CD4-positive, CD25-positive, alpha-beta regulatory T cell (primary cell): ENCODE data around the gene DCTPP1. TPM values are rescaled to one million over a fixed set of nuclear protein-coding genes. Genes with fewer than 3 reads are reported as not detected.
"Not testable (repeated sequence)": the region's sequence is repeated elsewhere in the genome, so short reads cannot be mapped to it uniquely, and the experiment has no call there.

Experiments used
- ATAC-seq, 2 donors: fragments of 150-1000 bp; cut with Tn5 transposase; one replicate each; pipeline ENCODE4 v1.10.0; 2021; ENCODE audit warnings: low read depth in 2 of 2, moderate number of reproducible peaks in 2 of 2, moderate library complexity in 1 of 2
- DNase-seq, 3 donors: peaks; one replicate each; pipeline versions ENCODE4 v3.0.0 to v3.0.0-alpha.2; 2012 to 2022; ENCODE audit warnings: mixed read lengths in 1 of 3
- H3K27ac ChIP-seq: one replicate; pipeline ENCODE4 v1.7.0; 2013; ENCODE audit warnings: mild to moderate bottlenecking, low read length; ENCODE audit not compliant: insufficient read depth, poor library complexity, severe bottlenecking
- H3K27me3 ChIP-seq: one replicate; pipeline ENCODE4 v1.7.0; 2013; ENCODE audit warnings: low read length; ENCODE audit not compliant: control insufficient read depth, insufficient read depth
- H3K36me3 ChIP-seq: one replicate; pipeline ENCODE4 v1.7.0; 2013; ENCODE audit warnings: mild to moderate bottlenecking, low read length, moderate library complexity; ENCODE audit not compliant: control insufficient read depth, insufficient read depth
- H3K4me1 ChIP-seq: 2 replicates; pipeline ENCODE4 v1.7.0; 2013; ENCODE audit warnings: mild to moderate bottlenecking, low read length; ENCODE audit not compliant: insufficient read depth, control insufficient read depth, poor library complexity, severe bottlenecking
- H3K4me3 ChIP-seq: one replicate; pipeline ENCODE4 v1.7.0; 2013; ENCODE audit warnings: low read depth, mild to moderate bottlenecking, low read length, moderate library complexity
- H3K9me3 ChIP-seq, 2 experiments: 1 replicate in 1 of 2; 2 replicates in 1 of 2; pipeline ENCODE4 v1.7.0; 2013; ENCODE audit warnings: low read length in 2 of 2, mild to moderate bottlenecking in 1 of 2, moderate library complexity in 1 of 2; ENCODE audit not compliant: control insufficient read depth in 2 of 2
- H3K27ac Mint-ChIP-seq, 3 donors: one replicate each; pipeline ENCODE4 v1.8.0; 2020 to 2022; ENCODE audit warnings: mild to moderate bottlenecking in 3 of 3, mixed read lengths in 3 of 3, moderate library complexity in 2 of 3
- H3K27me3 Mint-ChIP-seq: one replicate; pipeline ENCODE4 v1.8.0; 2022; ENCODE audit warnings: mild to moderate bottlenecking, mixed read lengths
- H3K36me3 Mint-ChIP-seq: one replicate; pipeline ENCODE4 v1.8.0; 2020; ENCODE audit warnings: mixed read lengths
- H3K4me1 Mint-ChIP-seq, 4 donors: one replicate each; pipeline ENCODE4 v1.8.0; 2020 to 2022; ENCODE audit warnings: mixed read lengths in 4 of 4, mild to moderate bottlenecking in 1 of 4
- H3K4me3 Mint-ChIP-seq, 4 donors: one replicate each; pipeline ENCODE4 v1.8.0; 2020 to 2022; ENCODE audit warnings: mild to moderate bottlenecking in 4 of 4, mixed read lengths in 4 of 4, moderate library complexity in 3 of 4
- H3K9me3 Mint-ChIP-seq, 7 donors: one replicate each; pipeline ENCODE4 v1.8.0; 2020 to 2022; ENCODE audit warnings: mixed read lengths in 7 of 7, mild to moderate bottlenecking in 3 of 7, moderate library complexity in 2 of 7
- polyA plus RNA-seq, 4 donors: library from polyadenylated mRNA; unstranded; fragments of 300-500 nt; fragmentation: Illumina TruSeq; gene quantifications; one replicate each; pipeline ENCODE4 v1.2.3, GENCODE V29; 2021
- total RNA-seq: library from RNA; stranded (reverse); gene quantifications from one replicate; pipeline ENCODE4 v1.2.3, GENCODE V29; 2022

The DCTPP1 gene
- total and polyA plus RNA-seq, 5 donors from 2014 or later, result 20.1 to 110 (median 102) TPM

DNA sequence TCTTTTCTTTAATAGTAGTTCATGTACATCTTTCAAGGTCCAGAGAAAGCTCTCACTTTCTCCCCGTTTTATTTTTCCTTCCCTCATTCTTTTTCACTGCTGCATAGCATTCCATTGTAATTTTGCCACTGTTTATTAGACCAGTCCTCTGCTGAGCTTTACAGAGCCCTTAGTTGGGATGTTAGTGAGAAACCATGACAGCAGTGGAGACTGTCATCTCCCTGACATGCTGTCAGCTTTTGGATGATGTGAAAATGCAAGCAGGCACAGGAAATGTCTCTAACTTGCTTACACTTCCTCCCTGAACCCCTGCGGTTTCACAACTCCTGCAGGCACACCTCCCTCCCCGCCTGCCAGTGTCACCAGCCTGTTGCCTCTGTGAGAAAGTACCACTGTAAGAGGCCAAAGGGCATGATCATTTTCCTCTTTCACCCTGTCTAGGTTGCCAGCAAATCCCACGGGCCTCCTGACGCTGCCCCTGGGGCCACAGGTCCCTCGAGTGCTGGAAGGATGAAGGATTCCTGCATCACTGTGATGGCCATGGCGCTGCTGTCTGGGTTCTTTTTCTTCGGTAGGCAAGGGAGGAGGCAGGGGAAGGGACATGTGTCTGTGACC lies 42.6 kb upstream of the DCTPP1 start, which contains the start of gene ITGAL:
ITGAL (plus strand) TSS at position 415 of the 615 bp plus-strand sequence; CDS start at position 511, 96 bp downstream.
- Histone ChIP-seq H3K9me3 (no peaks in the 10 kb centered on the region), H3K4me1 (peaks cover 77% of the 10 kb centered on the region), H3K36me3 (peaks cover 16% of the 10 kb centered on the region), H3K27me3 (no peaks in the 10 kb centered on the region), H3K4me3 (peak within 1 kb of the TSS; percentile 89), H3K27ac (peak within 1 kb of the TSS; percentile 87)
- DNase-seq, result peak; percentile 67 to 94 (median 86)
- Mint-ChIP-seq H3K4me3 (peak within 1 kb of the TSS; percentile 89 to 100 (median 98)), H3K27me3 (no peaks in the 10 kb centered on the region), H3K9me3 (no peaks in the 10 kb centered on the region), H3K27ac (peak within 1 kb of the TSS; percentile 93 to 99 (median 96)), H3K36me3 (peaks cover 29% of the 10 kb centered on the region), H3K4me1 (peaks cover 19 to 81% (median 39%) of the 10 kb centered on the region in 4 donors)
- peak; percentile 76 to 80 for ATAC-seq

DNA sequence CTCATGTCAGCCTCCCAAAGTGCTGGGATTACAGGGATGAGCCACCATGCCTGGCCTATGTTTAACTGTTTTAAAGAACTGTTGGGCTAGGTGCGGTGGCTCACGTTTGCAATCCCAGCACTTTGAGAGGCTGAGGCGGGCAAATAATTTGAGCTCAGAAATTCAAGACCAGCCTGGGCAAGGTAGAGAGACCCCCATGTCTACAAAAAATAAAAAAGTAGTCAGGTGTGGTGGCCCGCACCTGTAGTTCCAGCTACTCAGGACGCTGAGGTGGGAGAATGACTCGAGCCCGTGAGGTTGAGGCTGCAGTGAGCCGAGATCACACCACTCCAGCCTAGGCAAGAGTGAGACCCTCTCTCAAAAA lies 40.8 kb upstream of the DCTPP1 start:
- no peak for ATAC-seq
- Mint-ChIP-seq H3K27ac (peak overlapping the region; percentile 55 to 99 (median 96)), H3K4me1 (peaks cover 19 to 76% (median 30%) of the 10 kb centered on the region in 4 donors), H3K27me3 (no peaks in the 10 kb centered on the region), H3K36me3 (peaks cover 21% of the 10 kb centered on the region), H3K9me3 (no peaks in the 10 kb centered on the region), H3K4me3 (peak overlapping the region in 3 of 4 donors; percentile 26 to 80 (median 80))
- H3K9me3 ChIP-seq, result no peaks in the 10 kb centered on the region
- H3K4me1 ChIP-seq, result peaks cover 62% of the 10 kb centered on the region
- H3K36me3 ChIP-seq, result peaks cover 6% of the 10 kb centered on the region
- no peak for DNase-seq
- H3K27me3 ChIP-seq, result no peaks in the 10 kb centered on the region
- peak overlapping the region; percentile 8 for H3K4me3 ChIP-seq
- peak overlapping the region; percentile 87 for H3K27ac ChIP-seq

DNA sequence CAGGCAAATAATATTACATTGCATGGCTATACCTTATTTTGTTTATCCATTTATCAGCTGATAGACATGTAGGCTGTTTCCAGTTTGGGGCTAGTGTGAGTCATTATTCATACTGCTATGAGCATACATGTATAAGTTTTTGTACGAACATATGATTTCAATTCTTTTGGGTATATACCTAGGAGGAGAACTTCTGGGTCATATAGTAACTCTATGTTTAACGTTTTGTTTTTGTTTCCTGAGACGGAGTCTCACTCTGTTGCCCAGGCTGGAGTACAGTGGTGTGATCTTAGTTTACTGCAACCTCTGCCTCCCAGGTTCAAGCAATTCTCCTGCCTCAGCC lies 40.3 kb upstream of the DCTPP1 start:
- Histone ChIP-seq H3K9me3 (no peaks in the 10 kb centered on the region), H3K27ac (peak overlapping the region; percentile 87), H3K27me3 (no peaks in the 10 kb centered on the region), H3K4me3 (no peak overlapping the region), H3K36me3 (peaks cover 1% of the 10 kb centered on the region), H3K4me1 (peaks cover 57% of the 10 kb centered on the region)
- peaks cover 15 to 71% (median 28%) of the 10 kb centered on the region in 4 donors for H3K4me1 Mint-ChIP-seq
- H3K9me3 Mint-ChIP-seq, result no peaks in the 10 kb centered on the region
- H3K27me3 Mint-ChIP-seq, result no peaks in the 10 kb centered on the region
- ATAC-seq (no peak), DNase-seq (peak in 1 of 3 donors; percentile 52)
- peak overlapping the region; percentile 55 to 96 (median 96) for H3K27ac Mint-ChIP-seq
- peak overlapping the region in 3 of 4 donors; percentile 62 to 80 (median 80) for H3K4me3 Mint-ChIP-seq
- peaks cover 17% of the 10 kb centered on the region for H3K36me3 Mint-ChIP-seq

DNA sequence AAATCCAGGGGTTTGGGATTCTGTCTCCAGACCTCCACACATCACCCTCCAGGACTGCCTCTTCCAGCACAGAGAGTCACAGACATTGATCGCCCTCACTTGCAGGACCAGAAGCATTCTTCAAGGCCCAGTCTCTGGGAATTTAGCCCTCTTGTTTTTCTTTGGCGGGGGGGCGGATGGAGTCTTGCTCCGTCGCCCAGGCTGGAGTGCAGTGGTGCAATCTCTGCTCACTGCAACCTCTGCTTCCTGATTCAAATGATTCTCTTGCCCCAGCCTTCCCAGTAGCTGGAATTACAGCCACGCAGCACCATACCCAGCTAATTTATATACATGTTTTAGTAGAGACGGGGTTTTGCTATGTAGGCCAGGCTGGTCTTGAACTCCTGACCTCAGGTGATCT lies 34.2 kb upstream of the DCTPP1 start:
- Histone ChIP-seq H3K4me3 (no peak overlapping the region), H3K27me3 (no peaks in the 10 kb centered on the region), H3K4me1 (peaks cover 5% of the 10 kb centered on the region), H3K9me3 (no peaks in the 10 kb centered on the region), H3K36me3 (no peaks in the 10 kb centered on the region), H3K27ac (no peak overlapping the region)
- Mint-ChIP-seq H3K36me3 (no peaks in the 10 kb centered on the region), H3K4me1 (peaks cover 0 to 23% (median 5%) of the 10 kb centered on the region in 4 donors), H3K27ac (peak overlapping the region in 2 of 3 donors; percentile 45 to 55), H3K27me3 (no peaks in the 10 kb centered on the region), H3K9me3 (no peaks in the 10 kb centered on the region), H3K4me3 (no peak overlapping the region)
- no peak for DNase-seq
- no peak for ATAC-seq

DNA sequence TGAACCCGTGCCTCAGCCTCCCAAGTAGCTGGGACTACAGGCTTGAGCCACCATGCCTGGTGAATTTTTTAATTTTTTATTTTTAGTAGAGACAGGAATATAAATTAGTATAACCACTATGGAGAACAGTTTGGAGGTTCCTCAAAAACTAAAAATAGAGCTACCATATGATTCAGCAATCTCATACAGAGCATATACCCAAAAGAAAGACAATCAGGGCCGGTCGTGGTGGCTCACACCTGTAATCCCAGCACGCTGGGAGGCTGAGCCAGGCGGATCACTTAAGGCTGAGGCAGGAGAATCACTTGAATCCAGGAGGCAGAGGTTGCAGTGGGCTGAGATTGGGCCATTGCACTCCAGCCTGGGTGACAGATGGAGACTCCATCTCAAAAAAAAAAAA lies 31.6 kb upstream of the DCTPP1 start:
- H3K9me3 Mint-ChIP-seq, H3K27ac ChIP-seq: not testable (repeated sequence)

DNA sequence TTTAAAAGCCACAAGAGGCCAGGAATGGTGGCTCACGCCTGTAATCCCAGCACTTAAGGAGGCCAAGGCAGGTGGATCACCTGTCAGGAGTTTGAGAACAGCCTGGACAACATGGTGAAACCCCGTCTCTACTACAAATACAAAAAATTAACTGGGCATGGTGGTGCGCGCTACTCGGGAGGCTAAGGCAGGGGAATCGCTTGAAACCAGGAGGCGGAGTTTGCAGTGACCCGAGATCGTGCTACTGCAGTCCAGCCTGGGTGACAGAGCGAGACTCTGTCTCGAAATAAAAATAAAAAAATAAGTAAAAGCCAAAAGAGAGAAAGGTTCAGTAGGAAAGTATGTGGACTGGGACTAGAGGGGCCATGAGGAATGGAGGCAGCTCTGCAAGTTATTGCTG lies 29.6 kb upstream of the DCTPP1 start:
- H3K27me3 ChIP-seq, result no peaks in the 10 kb centered on the region
- H3K27ac ChIP-seq, result peak overlapping the region; percentile 60
- peaks cover 27% of the 10 kb centered on the region for H3K4me1 ChIP-seq
- H3K4me3 ChIP-seq, result no peak overlapping the region
- H3K4me1 Mint-ChIP-seq, result peaks cover 6 to 41% (median 14%) of the 10 kb centered on the region in 4 donors
- H3K27me3 Mint-ChIP-seq, result no peaks in the 10 kb centered on the region
- H3K36me3 Mint-ChIP-seq, result no peaks in the 10 kb centered on the region
- no peaks in the 10 kb centered on the region for H3K36me3 ChIP-seq
- no peaks in the 10 kb centered on the region for H3K9me3 ChIP-seq
- peak overlapping the region in 1 of 4 donors; percentile 36 for H3K4me3 Mint-ChIP-seq
- H3K9me3 Mint-ChIP-seq, result no peaks in the 10 kb centered on the region
- peak overlapping the region; percentile 84 to 99 (median 90) for H3K27ac Mint-ChIP-seq
- ATAC-seq (no peak), DNase-seq (no peak)

More for the DNA sequence above, 31.6 kb upstream of the DCTPP1 start:
- not testable (repeated sequence) for H3K4me3 ChIP-seq, H3K4me3 Mint-ChIP-seq, H3K27me3 Mint-ChIP-seq, H3K36me3 ChIP-seq, H3K36me3 Mint-ChIP-seq, H3K9me3 ChIP-seq, H3K27ac Mint-ChIP-seq, ATAC-seq, DNase-seq, H3K27me3 ChIP-seq
- peaks cover 23% of the 10 kb centered on the region for H3K4me1 ChIP-seq
- H3K4me1 Mint-ChIP-seq, result peaks cover 5 to 38% (median 13%) of the 10 kb centered on the region in 4 donors

DNA sequence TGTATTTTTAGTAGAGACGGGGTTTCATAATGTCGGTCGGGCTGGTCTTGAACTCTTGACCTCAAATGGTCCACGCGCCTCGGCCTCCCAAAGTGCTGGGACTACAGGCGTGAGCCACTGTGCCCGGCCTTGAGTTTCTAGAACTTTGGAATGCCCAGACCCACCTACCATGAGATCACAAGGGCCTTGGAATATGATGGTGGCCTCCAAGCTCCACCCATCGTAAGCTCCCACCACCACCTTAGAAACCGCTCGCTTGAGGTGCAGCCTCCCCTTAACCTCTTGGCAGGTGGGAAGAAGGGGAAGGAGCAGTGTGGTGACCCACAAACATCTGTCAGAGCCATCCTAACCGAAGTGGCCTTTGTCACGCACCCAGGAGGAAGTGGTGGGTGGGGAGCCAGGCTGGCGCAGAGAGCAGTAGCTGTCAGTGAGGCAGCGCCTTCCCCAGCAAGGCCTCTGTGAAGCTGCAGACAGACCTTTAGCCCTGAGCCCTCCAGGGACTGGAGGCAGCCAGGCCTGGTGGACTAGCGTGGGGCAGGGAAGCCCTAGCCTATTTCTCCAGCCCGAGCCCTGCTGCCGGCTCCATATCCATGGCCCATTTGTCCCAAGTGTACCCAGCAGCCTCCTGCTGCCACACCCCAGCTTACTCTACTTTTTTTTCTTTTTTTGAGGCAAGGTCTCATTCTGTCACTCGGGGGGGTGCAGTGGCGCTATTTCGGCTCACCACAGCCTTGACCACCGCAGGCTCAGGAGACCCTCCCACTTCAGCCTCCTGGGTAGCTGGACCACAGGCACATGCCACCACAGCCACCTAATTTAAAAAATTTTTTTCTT lies 28.9 kb upstream of the DCTPP1 start:
- Mint-ChIP-seq H3K36me3 (no peaks in the 10 kb centered on the region), H3K4me1 (peaks cover 6 to 48% (median 18%) of the 10 kb centered on the region in 4 donors), H3K27me3 (no peaks in the 10 kb centered on the region), H3K27ac (peak overlapping the region; percentile 84 to 99 (median 90)), H3K9me3 (no peaks in the 10 kb centered on the region), H3K4me3 (peak overlapping the region; percentile 36 to 62 (median 54))
- Histone ChIP-seq H3K27me3 (no peaks in the 10 kb centered on the region), H3K4me3 (peak overlapping the region; percentile 44), H3K36me3 (no peaks in the 10 kb centered on the region), H3K9me3 (no peaks in the 10 kb centered on the region), H3K4me1 (peaks cover 27% of the 10 kb centered on the region), H3K27ac (peak overlapping the region; percentile 60)
- DNase-seq, result peak in 2 of 3 donors; percentile 60 to 96
- peak; percentile 97 to 98 for ATAC-seq
